ENCODE data around the gene THRB.

Gene THRB

GRCh38 chr3:24494618-24495325 lies at the start of gene THRB:
Gene THRB, minus strand, starts transcription at chr3:24494850.
- H3K9me3 Mint-ChIP-seq, result peaks cover 6% of the 10 kb centered on the region
- peak within 1 kb of the TSS; percentile 39 for H3K4me3 Mint-ChIP-seq
- DNase-seq (ENCODE audit: low spot score in 2 of 2) (no peak), ATAC-seq (replicated peaks; ENCODE audit: extremely low read depth, poor library complexity, severe bottlenecking) (no peak)
- no peaks in the 10 kb centered on the region for H3K4me1 Mint-ChIP-seq
- peaks cover 22% of the 10 kb centered on the region for H3K27me3 Mint-ChIP-seq
- no peak within 1 kb of the TSS for H3K27ac Mint-ChIP-seq (ENCODE audit: low read depth)
- no peaks in the 10 kb centered on the region for H3K36me3 Mint-ChIP-seq (ENCODE audit: insufficient read depth)

GRCh38 chr3:24541935-24542334 lies 47.3 kb upstream of the THRB start:
- DNase-seq (ENCODE audit: low spot score in 2 of 2) (no peak), ATAC-seq (replicated peaks; ENCODE audit: extremely low read depth, poor library complexity, severe bottlenecking) (no peak)
- no peaks in the 10 kb centered on the region for H3K27me3 Mint-ChIP-seq
- no peaks in the 10 kb centered on the region for H3K4me1 Mint-ChIP-seq
- H3K36me3 Mint-ChIP-seq (ENCODE audit: insufficient read depth), result no peaks in the 10 kb centered on the region
- no peak overlapping the region for H3K27ac Mint-ChIP-seq (ENCODE audit: low read depth)
- H3K9me3 Mint-ChIP-seq, result peaks cover 19% of the 10 kb centered on the region
- no peak overlapping the region for H3K4me3 Mint-ChIP-seq

GRCh38 chr3:24540821-24541220 lies 46.2 kb upstream of the THRB start:
- H3K4me3 Mint-ChIP-seq, result no peak overlapping the region
- ATAC-seq (replicated peaks; ENCODE audit: extremely low read depth, poor library complexity, severe bottlenecking) (no peak), DNase-seq (ENCODE audit: low spot score in 2 of 2) (no peak)
- H3K9me3 Mint-ChIP-seq, result peaks cover 19% of the 10 kb centered on the region
- no peaks in the 10 kb centered on the region for H3K4me1 Mint-ChIP-seq
- H3K36me3 Mint-ChIP-seq (ENCODE audit: insufficient read depth), result no peaks in the 10 kb centered on the region
- no peaks in the 10 kb centered on the region for H3K27me3 Mint-ChIP-seq
- H3K27ac Mint-ChIP-seq (ENCODE audit: low read depth), result no peak overlapping the region

GRCh38 chr3:24539699-24540098 lies 45.0 kb upstream of the THRB start:
- Mint-ChIP-seq H3K36me3 (ENCODE audit: insufficient read depth) (no peaks in the 10 kb centered on the region), H3K4me3 (no peak overlapping the region), H3K27me3 (no peaks in the 10 kb centered on the region), H3K27ac (ENCODE audit: low read depth) (no peak overlapping the region), H3K4me1 (no peaks in the 10 kb centered on the region), H3K9me3 (peaks cover 16% of the 10 kb centered on the region)
- no peak for ATAC-seq (replicated peaks; ENCODE audit: extremely low read depth, poor library complexity, severe bottlenecking)
- no peak for DNase-seq (ENCODE audit: low spot score in 2 of 2)

GRCh38 chr3:24538891-24539290 lies 44.2 kb upstream of the THRB start:
- no peak for ATAC-seq (replicated peaks; ENCODE audit: extremely low read depth, poor library complexity, severe bottlenecking)
- no peaks in the 10 kb centered on the region for H3K4me1 Mint-ChIP-seq
- H3K9me3 Mint-ChIP-seq, result peaks cover 17% of the 10 kb centered on the region
- H3K36me3 Mint-ChIP-seq (ENCODE audit: insufficient read depth), result no peaks in the 10 kb centered on the region
- H3K27me3 Mint-ChIP-seq, result no peaks in the 10 kb centered on the region
- no peak for DNase-seq (ENCODE audit: low spot score in 2 of 2)
- no peak overlapping the region for H3K4me3 Mint-ChIP-seq
- no peak overlapping the region for H3K27ac Mint-ChIP-seq (ENCODE audit: low read depth)

GRCh38 chr3:24533561-24534193 lies 39.0 kb upstream of the THRB start:
- no peaks in the 10 kb centered on the region for H3K4me1 Mint-ChIP-seq
- DNase-seq (ENCODE audit: low spot score in 2 of 2) (no peak), ATAC-seq (replicated peaks; ENCODE audit: extremely low read depth, poor library complexity, severe bottlenecking) (no peak)
- no peaks in the 10 kb centered on the region for H3K36me3 Mint-ChIP-seq (ENCODE audit: insufficient read depth)
- H3K4me3 Mint-ChIP-seq, result no peak overlapping the region
- H3K27ac Mint-ChIP-seq (ENCODE audit: low read depth), result no peak overlapping the region
- peaks cover 18% of the 10 kb centered on the region for H3K9me3 Mint-ChIP-seq
- H3K27me3 Mint-ChIP-seq, result no peaks in the 10 kb centered on the region

GRCh38 chr3:24530471-24530870 lies 35.8 kb upstream of the THRB start:
- Mint-ChIP-seq H3K9me3 (peaks cover 12% of the 10 kb centered on the region), H3K27me3 (no peaks in the 10 kb centered on the region), H3K27ac (ENCODE audit: low read depth) (no peak overlapping the region), H3K4me1 (no peaks in the 10 kb centered on the region), H3K4me3 (no peak overlapping the region), H3K36me3 (ENCODE audit: insufficient read depth) (no peaks in the 10 kb centered on the region)
- ATAC-seq (replicated peaks; ENCODE audit: extremely low read depth, poor library complexity, severe bottlenecking), result no peak
- no peak for DNase-seq (ENCODE audit: low spot score in 2 of 2)

- no peak overlapping the region for H3K27ac Mint-ChIP-seq (ENCODE audit: low read depth)
- ATAC-seq (replicated peaks; ENCODE audit: extremely low read depth, poor library complexity, severe bottlenecking) (no peak), DNase-seq (ENCODE audit: low spot score in 2 of 2) (no peak)
- no peaks in the 10 kb centered on the region for H3K4me1 Mint-ChIP-seq
- no peaks in the 10 kb centered on the region for H3K27me3 Mint-ChIP-seq
- H3K9me3 Mint-ChIP-seq, result peaks cover 12% of the 10 kb centered on the region
- no peak overlapping the region for H3K4me3 Mint-ChIP-seq
- H3K36me3 Mint-ChIP-seq (ENCODE audit: insufficient read depth), result no peaks in the 10 kb centered on the region
These were observed 34.6 kb upstream of the THRB start for GRCh38 chr3:24529210-24529609.

GRCh38 chr3:24526640-24527212 lies 32.1 kb upstream of the THRB start:
- H3K4me1 Mint-ChIP-seq, result no peaks in the 10 kb centered on the region
- DNase-seq (ENCODE audit: low spot score in 2 of 2) (no peak), ATAC-seq (replicated peaks; ENCODE audit: extremely low read depth, poor library complexity, severe bottlenecking) (no peak)
- peaks cover 5% of the 10 kb centered on the region for H3K9me3 Mint-ChIP-seq
- H3K36me3 Mint-ChIP-seq (ENCODE audit: insufficient read depth), result no peaks in the 10 kb centered on the region
- H3K27me3 Mint-ChIP-seq, result peaks cover 10% of the 10 kb centered on the region
- no peak overlapping the region for H3K27ac Mint-ChIP-seq (ENCODE audit: low read depth)
- no peak overlapping the region for H3K4me3 Mint-ChIP-seq

- DNase-seq (ENCODE audit: low spot score in 2 of 2), result no peak
- H3K36me3 Mint-ChIP-seq (ENCODE audit: insufficient read depth), result no peaks in the 10 kb centered on the region
- peaks cover 5% of the 10 kb centered on the region for H3K9me3 Mint-ChIP-seq
- no peak for ATAC-seq (replicated peaks; ENCODE audit: extremely low read depth, poor library complexity, severe bottlenecking)
- H3K27ac Mint-ChIP-seq (ENCODE audit: low read depth), result no peak overlapping the region
- H3K4me3 Mint-ChIP-seq, result no peak overlapping the region
- peaks cover 18% of the 10 kb centered on the region for H3K27me3 Mint-ChIP-seq
- H3K4me1 Mint-ChIP-seq, result peaks cover 4% of the 10 kb centered on the region
These were observed 30.9 kb upstream of the THRB start for GRCh38 chr3:24525557-24525956.

- Mint-ChIP-seq H3K4me1 (peaks cover 4% of the 10 kb centered on the region), H3K27ac (ENCODE audit: low read depth) (no peak overlapping the region), H3K36me3 (ENCODE audit: insufficient read depth) (no peaks in the 10 kb centered on the region), H3K27me3 (peaks cover 23% of the 10 kb centered on the region), H3K4me3 (no peak overlapping the region), H3K9me3 (peaks cover 7% of the 10 kb centered on the region)
- DNase-seq (ENCODE audit: low spot score in 2 of 2), result no peak
- ATAC-seq (replicated peaks; ENCODE audit: extremely low read depth, poor library complexity, severe bottlenecking), result no peak
These were observed 30.4 kb upstream of the THRB start for GRCh38 chr3:24525022-24525421.

GRCh38 chr3:24523988-24524727 lies 29.5 kb upstream of the THRB start:
- peaks cover 7% of the 10 kb centered on the region for H3K9me3 Mint-ChIP-seq
- H3K27me3 Mint-ChIP-seq, result peaks cover 32% of the 10 kb centered on the region
- H3K27ac Mint-ChIP-seq (ENCODE audit: low read depth), result no peak overlapping the region
- DNase-seq (ENCODE audit: low spot score in 2 of 2), result no peak
- no peak overlapping the region for H3K4me3 Mint-ChIP-seq
- H3K36me3 Mint-ChIP-seq (ENCODE audit: insufficient read depth), result no peaks in the 10 kb centered on the region
- ATAC-seq (replicated peaks; ENCODE audit: extremely low read depth, poor library complexity, severe bottlenecking), result no peak
- H3K4me1 Mint-ChIP-seq, result peaks cover 4% of the 10 kb centered on the region

Data from central memory CD8-positive, alpha-beta T cell (primary cell).